Hepatic stellate cell (primary cell): Measurements from ENCODE around the gene ADAMTS8.
"Not testable (repeated sequence)": the region's sequence is repeated elsewhere in the genome, so short reads cannot be mapped to it uniquely, and the experiment has no call there.

Experiments
- DNase-seq: peaks from one replicate; pipeline ENCODE4 v3.0.0; 2011; ENCODE audit warnings: low spot score

Gene ADAMTS8

GRCh38 chr11:130439160-130439519 is 10.7 kb upstream of the ADAMTS8 start:
- DNase-seq = no peak

- not testable (repeated sequence) for DNase-seq
Observed at GRCh38 chr11:130438401-130439159, 10.2 kb upstream of the ADAMTS8 start.

- DNase-seq = no peak
Observed at GRCh38 chr11:130437848-130438247, 9.4 kb upstream of the ADAMTS8 start.

GRCh38 chr11:130436171-130436570 is 7.8 kb upstream of the ADAMTS8 start:
- DNase-seq = no peak

- no peak for DNase-seq
Observed at GRCh38 chr11:130435671-130436070, 7.3 kb upstream of the ADAMTS8 start.

- peak; percentile 74 for DNase-seq
Observed at GRCh38 chr11:130434521-130435223, 6.3 kb upstream of the ADAMTS8 start.

- no peak for DNase-seq
Observed at GRCh38 chr11:130433357-130433756, 4.9 kb upstream of the ADAMTS8 start.

GRCh38 chr11:130431801-130432200 is 3.4 kb upstream of the ADAMTS8 start:
- DNase-seq = no peak

- DNase-seq = peak; percentile 66
Observed at GRCh38 chr11:130431331-130431773, 2.9 kb upstream of the ADAMTS8 start.

- DNase-seq = no peak
Observed at GRCh38 chr11:130429983-130430382, 1.6 kb upstream of the ADAMTS8 start.

GRCh38 chr11:130429120-130429681 is 792 bp upstream of the ADAMTS8 start:
- DNase-seq = no peak

- no peak for DNase-seq
Observed at GRCh38 chr11:130427581-130428315, 661 bp downstream of the ADAMTS8 start.

GRCh38 chr11:130426837-130427341 is 1.5 kb downstream of the ADAMTS8 start:
- DNase-seq = no peak

- no peak for DNase-seq
Observed at GRCh38 chr11:130426223-130426836, 2.1 kb downstream of the ADAMTS8 start.

- DNase-seq = no peak
Observed at GRCh38 chr11:130425156-130425555, 3.3 kb downstream of the ADAMTS8 start.

- no peak for DNase-seq
Observed at GRCh38 chr11:130424613-130425140, 3.7 kb downstream of the ADAMTS8 start.

- DNase-seq = no peak
Observed at GRCh38 chr11:130423541-130424142, 4.8 kb downstream of the ADAMTS8 start.

- no peak for DNase-seq
Observed at GRCh38 chr11:130422251-130422995, 6.0 kb downstream of the ADAMTS8 start.

GRCh38 chr11:130421697-130422096 is 6.7 kb downstream of the ADAMTS8 start:
- no peak for DNase-seq

GRCh38 chr11:130421199-130421585 is 7.2 kb downstream of the ADAMTS8 start:
- no peak for DNase-seq
